GM23248 (cell line): ENCODE measurements around the gene PLXND1. TPM values are rescaled to one million over a fixed set of nuclear protein-coding genes. Genes with fewer than 3 reads are reported as not detected.

Experiments used
- DNase-seq: peaks from one replicate; pipeline ENCODE4 v3.0.0-alpha.2; 2015
- H2AFZ ChIP-seq: fragments of 200-600 bp; sonication (generic); 2 replicates; pipeline ENCODE4 v1.6.1; 2016; ENCODE audit warnings: antibody characterized with exemption
- H3F3A ChIP-seq: fragments of 200-600 bp; sonication (generic); 2 replicates; pipeline ENCODE4 v1.6.1; 2016; ENCODE audit warnings: mild to moderate bottlenecking, antibody characterized with exemption, mixed run types; ENCODE audit not compliant: insufficient read depth
- H3K27ac ChIP-seq: fragments of 200-600 bp; sonication (generic); 2 replicates; pipeline ENCODE4 v1.5.1; 2016; ENCODE audit warnings: mild to moderate bottlenecking
- H3K27me3 ChIP-seq: fragments of 200-600 bp; sonication (generic); replicated peaks from 2 replicates; pipeline ENCODE4 v1.6.1; 2016; ENCODE audit warnings: mild to moderate bottlenecking; ENCODE audit not compliant: insufficient read depth
- H3K36me3 ChIP-seq: fragments of 200-600 bp; sonication (generic); 2 replicates; pipeline ENCODE4 v1.6.1; 2016; ENCODE audit warnings: low read depth, mild to moderate bottlenecking
- H3K4me1 ChIP-seq: fragments of 200-600 bp; sonication (generic); 2 replicates; pipeline ENCODE4 v1.6.1; 2016; ENCODE audit warnings: mild to moderate bottlenecking; ENCODE audit not compliant: insufficient read depth
- H3K4me2 ChIP-seq: fragments of 200-600 bp; sonication (generic); one replicate; pipeline ENCODE4 v1.6.1; 2016; ENCODE audit warnings: mild to moderate bottlenecking; ENCODE audit not compliant: unreplicated experiment
- H3K4me3 ChIP-seq: fragments of 200-600 bp; sonication (generic); 2 replicates; pipeline ENCODE4 v1.5.1; 2016; ENCODE audit warnings: mild to moderate bottlenecking
- H3K79me2 ChIP-seq: fragments of 200-600 bp; sonication (generic); 2 replicates; pipeline ENCODE4 v1.6.1; 2016; ENCODE audit warnings: mild to moderate bottlenecking; ENCODE audit not compliant: insufficient read depth
- H3K9ac ChIP-seq: fragments of 200-600 bp; sonication (generic); 2 replicates; pipeline ENCODE4 v1.6.1; 2016; ENCODE audit warnings: mild to moderate bottlenecking
- H3K9me2 ChIP-seq: fragments of 200-600 bp; sonication (generic); 2 replicates; pipeline ENCODE4 v1.6.1; 2016; ENCODE audit warnings: mixed run types, mild to moderate bottlenecking, moderate library complexity; ENCODE audit not compliant: insufficient read depth
- H3K9me3 ChIP-seq: fragments of 200-600 bp; sonication (generic); one replicate; pipeline ENCODE4 v1.6.1; 2017; ENCODE audit warnings: low read depth
- H4K20me1 ChIP-seq: fragments of 200-600 bp; sonication (generic); 2 replicates; pipeline ENCODE4 v1.6.0; 2016; ENCODE audit not compliant: insufficient read depth
- EZH2 ChIP-seq: fragments of 200-600 bp; sonication (generic); IDR thresholded peaks from 2 replicates; pipeline ENCODE4 v1.6.1; 2018; ENCODE audit warnings: antibody characterized with exemption, mild to moderate bottlenecking; ENCODE audit not compliant: insufficient read depth, poor library complexity, severe bottlenecking
- EZH2phosphoT487 ChIP-seq: fragments of 200-600 bp; sonication (generic); IDR thresholded peaks from 2 replicates; pipeline ENCODE4 v1.6.1; 2018; ENCODE audit warnings: antibody characterized with exemption, moderate library complexity, mild to moderate bottlenecking, low read depth; ENCODE audit not compliant: insufficient read depth
- WGBS, 2 experiments: methylation state at CpG; one replicate each; pipeline ENCODE4 v1.1.6; 2015 to 2017; ENCODE audit warnings: low lambda C conversion rate in 2 of 2, low coverage in 1 of 2; ENCODE audit errors: missing lambda C conversion rate in 2 of 2; 5-methylcytosine and 5-hydroxymethylcytosine counted together
- in situ Hi-C: fragments of 300-500 bp; cut with MboI; formaldehyde crosslinking; loops from 2 replicates; pipeline ENCODE4 v1.15.0; 2020
- polyA plus RNA-seq: library from polyadenylated mRNA; unstranded; fragments of >200 nt; fragmentation: Nextera tagmentation; extraction: Ambion mirVana; gene quantifications from 2 replicates; pipeline ENCODE4 v1.2.1, GENCODE V29; 2016
- total RNA-seq: library from RNA; depleted of rRNA; stranded (reverse); fragments of >200 nt; shearing (Covaris generic); gene quantifications from 2 replicates; pipeline ENCODE4 v1.2.3, GENCODE V29; 2014

PLXND1 gene
- total and polyA plus RNA-seq, 2 experiments from 2014 or later, result 37.4 to 83.0 TPM

DNA sequence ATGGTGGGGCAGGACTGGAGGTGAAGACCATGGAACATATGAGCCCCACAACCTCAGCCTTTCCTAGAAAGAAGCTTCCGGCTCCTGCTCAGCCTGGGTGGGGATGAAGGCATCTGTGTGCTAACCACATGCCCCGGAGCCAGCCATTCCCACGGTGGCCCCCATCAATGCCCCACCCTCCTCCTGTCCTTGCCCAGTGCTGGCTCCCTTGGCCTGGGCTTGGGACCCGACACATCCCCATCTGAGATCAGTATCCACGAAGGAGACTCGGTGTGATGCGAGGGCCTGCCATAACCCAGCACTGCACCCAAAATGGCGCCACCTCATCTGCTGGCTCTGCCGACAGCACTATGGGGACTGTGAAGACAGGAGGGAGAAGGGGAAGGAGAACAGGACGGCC is 16.5 kb upstream of the PLXND1 start:
- no peak for TF ChIP-seq EZH2
- no peak for TF ChIP-seq EZH2phosphoT487
- Histone ChIP-seq H3K9me3 (no peaks in the 10 kb centered on the region), H3K79me2 (no peaks in the 10 kb centered on the region), H3K4me2 (no peak overlapping the region), H4K20me1 (no peaks in the 10 kb centered on the region), H3K4me1 (peaks cover 21% of the 10 kb centered on the region), H3K27me3 (no peaks in the 10 kb centered on the region), H3K4me3 (no peak overlapping the region), H3K9ac (no peak overlapping the region), H3F3A (peaks cover 11% of the 10 kb centered on the region), H3K27ac (no peak overlapping the region), H2AFZ (no peak overlapping the region), H3K9me2 (no peaks in the 10 kb centered on the region), H3K36me3 (no peaks in the 10 kb centered on the region)
- no peak for DNase-seq
- in situ Hi-C loops, result no loop called here
- 86 to 96% methylated on average over 9 to 10 of the region's 10 CpGs for WGBS, 2 experiments

- no peak for DNase-seq
- Histone ChIP-seq H3K4me3 (no peak overlapping the region), H3F3A (peaks cover 13% of the 10 kb centered on the region), H3K9me2 (no peaks in the 10 kb centered on the region), H3K27ac (no peak overlapping the region), H3K4me1 (peaks cover 16% of the 10 kb centered on the region), H4K20me1 (no peaks in the 10 kb centered on the region), H3K79me2 (no peaks in the 10 kb centered on the region), H3K4me2 (no peak overlapping the region), H3K27me3 (no peaks in the 10 kb centered on the region), H3K9me3 (no peaks in the 10 kb centered on the region), H2AFZ (no peak overlapping the region), H3K36me3 (no peaks in the 10 kb centered on the region), H3K9ac (no peak overlapping the region)
- in situ Hi-C loops, result no loop called here
- 65 to 71% methylated on average over 12 of the region's 12 CpGs for WGBS, 2 experiments
- TF ChIP-seq EZH2 (no peak), EZH2phosphoT487 (no peak)
Observed at GRCh38 chr3:129622226-129622874, 15.9 kb upstream of the PLXND1 start.

GRCh38 chr3:129621626-129622225 is 15.2 kb upstream of the PLXND1 start:
- peaks cover 18% of the 10 kb centered on the region for H3F3A ChIP-seq
- no peak overlapping the region for H3K9ac ChIP-seq
- peaks cover 17% of the 10 kb centered on the region for H3K4me1 ChIP-seq
- 74 to 75% methylated on average over 11 to 14 of the region's 14 CpGs for WGBS, 2 experiments
- H3K36me3 ChIP-seq, result no peaks in the 10 kb centered on the region
- H4K20me1 ChIP-seq, result no peaks in the 10 kb centered on the region
- H3K4me3 ChIP-seq, result no peak overlapping the region
- DNase-seq, result no peak
- no peaks in the 10 kb centered on the region for H3K27me3 ChIP-seq
- H2AFZ ChIP-seq, result no peak overlapping the region
- no peaks in the 10 kb centered on the region for H3K79me2 ChIP-seq
- H3K27ac ChIP-seq, result no peak overlapping the region
- H3K9me3 ChIP-seq, result no peaks in the 10 kb centered on the region
- in situ Hi-C loops, result no loop called here
- no peaks in the 10 kb centered on the region for H3K9me2 ChIP-seq
- no peak overlapping the region for H3K4me2 ChIP-seq
- TF ChIP-seq EZH2 (no peak), EZH2phosphoT487 (no peak)

DNA sequence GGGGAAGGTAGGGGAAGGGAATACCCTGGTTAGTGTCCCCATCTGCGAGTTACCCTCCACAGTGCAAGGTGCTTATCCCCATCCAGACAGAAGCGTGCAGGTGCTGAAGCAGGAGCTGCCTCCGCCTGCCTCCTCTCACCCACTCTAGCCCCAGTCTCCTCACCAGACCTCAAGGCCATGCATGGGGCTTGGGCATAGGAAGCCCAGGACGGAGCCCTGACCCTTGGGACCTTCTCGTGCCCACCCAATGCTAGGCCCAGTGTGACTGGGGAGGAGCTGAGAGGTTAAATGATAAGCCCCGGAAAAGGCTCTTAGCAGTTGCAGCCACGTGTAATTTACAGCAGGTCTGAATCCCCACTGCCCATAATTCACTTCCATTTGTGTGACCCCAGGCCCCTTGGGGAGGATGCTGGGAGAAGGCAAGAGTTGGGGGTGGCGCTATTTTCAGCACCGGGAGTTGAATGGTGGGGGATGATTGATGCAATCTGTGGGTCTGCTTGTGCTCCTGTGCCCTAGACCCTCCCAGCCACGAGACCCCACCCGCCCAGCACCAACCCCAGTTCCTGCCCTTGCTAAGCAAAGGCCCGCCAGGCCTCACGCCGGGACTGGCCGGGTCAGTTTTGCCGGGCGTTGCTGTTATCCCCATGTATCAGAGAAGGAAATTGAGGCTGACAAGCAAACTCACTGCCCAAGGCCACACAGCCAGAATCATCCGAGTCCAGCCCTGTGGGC is 14.5 kb upstream of the PLXND1 start:
- no peak for DNase-seq
- no peaks in the 10 kb centered on the region for H3K36me3 ChIP-seq
- no peak overlapping the region for H3K4me3 ChIP-seq
- TF ChIP-seq EZH2phosphoT487, result no peak
- no peak for TF ChIP-seq EZH2
- H3K4me2 ChIP-seq, result no peak overlapping the region
- 83 to 89% methylated on average over 16 to 18 of the region's 18 CpGs for WGBS, 2 experiments
- no peaks in the 10 kb centered on the region for H3K79me2 ChIP-seq
- no peak overlapping the region for H2AFZ ChIP-seq
- peaks cover 18% of the 10 kb centered on the region for H3F3A ChIP-seq
- H3K9me3 ChIP-seq, result no peaks in the 10 kb centered on the region
- H3K27me3 ChIP-seq, result no peaks in the 10 kb centered on the region
- no peak overlapping the region for H3K27ac ChIP-seq
- peaks cover 16% of the 10 kb centered on the region for H3K4me1 ChIP-seq
- H4K20me1 ChIP-seq, result no peaks in the 10 kb centered on the region
- in situ Hi-C loops, result no loop called here
- no peak overlapping the region for H3K9ac ChIP-seq
- no peaks in the 10 kb centered on the region for H3K9me2 ChIP-seq
